Type B pancreatic cell (in vitro differentiated cells): ENCODE measurements around the gene EDEM2. TPM values are rescaled to one million over a fixed set of nuclear protein-coding genes. Genes with fewer than 3 reads are reported as not detected.
A peak's percentile ranks its signal among the peaks of the same experiment; 100 is the strongest.

ENCODE experiments used
- DNase-seq: peaks from one replicate; pipeline ENCODE4 v3.0.0; 2021; ENCODE audit warnings: mixed read lengths; ENCODE audit not compliant: unreplicated experiment; ENCODE audit errors: extremely low spot score
- H3K27ac Mint-ChIP-seq: 2 replicates; pipeline ENCODE4 v1.8.0; 2021; ENCODE audit warnings: mild to moderate bottlenecking, mixed read lengths
- H3K27me3 Mint-ChIP-seq: 2 replicates; pipeline ENCODE4 v1.8.0; 2021; ENCODE audit warnings: mixed read lengths
- H3K36me3 Mint-ChIP-seq: 2 replicates; pipeline ENCODE4 v1.8.0; 2021; ENCODE audit warnings: mixed read lengths
- H3K4me1 Mint-ChIP-seq: one replicate; pipeline ENCODE4 v1.8.0; 2021; ENCODE audit warnings: mixed read lengths; ENCODE audit not compliant: unreplicated experiment
- H3K4me3 Mint-ChIP-seq: 2 replicates; pipeline ENCODE4 v1.8.0; 2021; ENCODE audit warnings: mild to moderate bottlenecking, mixed read lengths
- H3K9me3 Mint-ChIP-seq: 2 replicates; pipeline ENCODE4 v1.8.0; 2021; ENCODE audit warnings: mixed read lengths
- CTCF ChIP-seq: fragments of 200-600 bp; sonication (generic); conservative IDR thresholded peaks from 2 replicates; pipeline ENCODE4 v1.5.0; 2021; ENCODE audit warnings: antibody characterized with exemption, mild to moderate bottlenecking
- total RNA-seq: library from RNA; stranded (reverse); gene quantifications from 2 replicates; pipeline ENCODE4 v1.2.1, GENCODE V29; 2021; ENCODE audit warnings: low replicate concordance

Gene EDEM2
- total RNA-seq, 1 donor from 2014 or later: 27.3 TPM

DNA sequence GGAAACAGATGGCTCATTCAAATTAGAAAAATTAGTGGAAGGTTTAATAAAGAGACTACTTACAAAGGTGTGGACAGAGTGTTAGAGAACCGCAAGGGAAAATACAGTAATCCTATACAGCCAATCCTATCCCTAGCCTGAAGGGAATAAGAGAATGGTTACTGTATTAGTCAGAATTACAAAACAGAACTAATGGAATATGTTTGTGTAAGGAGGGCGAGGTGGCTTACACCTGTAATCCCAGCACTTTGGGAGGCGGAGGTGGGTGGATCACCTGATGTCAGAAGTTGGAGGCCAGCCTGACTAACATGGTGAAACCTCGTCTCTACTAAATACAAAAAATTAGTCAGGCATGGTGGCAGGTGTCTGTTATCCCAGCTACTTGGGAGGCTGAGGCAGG, 38.2 kb downstream of the EDEM2 start:
- Mint-ChIP-seq H3K4me1 (no peaks in the 10 kb centered on the region), H3K27me3 (no peaks in the 10 kb centered on the region), H3K9me3 (no peaks in the 10 kb centered on the region), H3K36me3 (no peaks in the 10 kb centered on the region), H3K27ac (no peak overlapping the region), H3K4me3 (no peak overlapping the region)
- no peak for DNase-seq
- TF ChIP-seq CTCF: no peak

- H3K4me1 Mint-ChIP-seq: no peaks in the 10 kb centered on the region
- no peak overlapping the region for H3K4me3 Mint-ChIP-seq
- TF ChIP-seq CTCF: no peak
- no peak for DNase-seq
- H3K36me3 Mint-ChIP-seq: no peaks in the 10 kb centered on the region
- H3K27me3 Mint-ChIP-seq: no peaks in the 10 kb centered on the region
- no peaks in the 10 kb centered on the region for H3K9me3 Mint-ChIP-seq
- no peak overlapping the region for H3K27ac Mint-ChIP-seq
Measured at GRCh38 chr20:35106827-35107380, 40.2 kb downstream of the EDEM2 start.

- Mint-ChIP-seq H3K4me1 (no peaks in the 10 kb centered on the region), H3K4me3 (no peak overlapping the region), H3K9me3 (no peaks in the 10 kb centered on the region)
Measured at GRCh38 chr20:35104685-35105295, 42.3 kb downstream of the EDEM2 start.

GRCh38 chr20:35101620-35102019, 45.5 kb downstream of the EDEM2 start:
- no peaks in the 10 kb centered on the region for H3K36me3 Mint-ChIP-seq
- no peak overlapping the region for H3K27ac Mint-ChIP-seq
- H3K9me3 Mint-ChIP-seq: no peaks in the 10 kb centered on the region
- DNase-seq: no peak
- H3K27me3 Mint-ChIP-seq: no peaks in the 10 kb centered on the region
- TF ChIP-seq CTCF: no peak
- H3K4me1 Mint-ChIP-seq: no peaks in the 10 kb centered on the region
- H3K4me3 Mint-ChIP-seq: no peak overlapping the region

More at GRCh38 chr20:35104685-35105295, 42.3 kb downstream of the EDEM2 start:
- Mint-ChIP-seq H3K27me3 (no peaks in the 10 kb centered on the region), H3K36me3 (no peaks in the 10 kb centered on the region), H3K27ac (no peak overlapping the region)
- no peak for TF ChIP-seq CTCF
- DNase-seq: no peak

DNA sequence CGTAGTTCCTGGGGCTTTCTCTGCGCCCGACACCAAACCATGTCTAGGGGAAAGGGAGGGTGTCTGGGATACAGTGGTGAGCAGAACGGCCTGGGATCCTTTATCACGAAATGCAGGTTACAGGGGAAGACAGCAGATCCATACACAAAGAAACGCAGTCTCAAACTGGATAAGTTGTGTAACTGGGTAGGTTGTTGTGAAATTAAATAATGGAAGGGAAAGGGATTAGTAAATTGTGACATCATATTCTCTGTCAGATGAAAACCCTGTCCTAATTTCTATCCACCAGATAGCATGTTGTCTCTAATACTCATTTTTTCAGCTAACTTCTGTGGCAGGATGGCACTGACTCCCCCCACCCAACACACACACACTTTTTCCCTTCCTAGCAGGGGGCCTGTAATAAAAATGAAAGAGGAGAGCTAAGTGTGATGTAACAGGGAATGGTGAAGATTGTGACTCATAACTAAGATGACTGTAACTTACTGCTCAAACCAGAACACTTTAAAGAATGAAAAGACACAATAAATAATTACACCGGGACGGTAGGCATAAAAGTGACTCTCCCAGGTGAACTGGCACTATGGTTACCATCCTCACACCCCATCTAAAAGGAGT, 53.8 kb downstream of the EDEM2 start:
- H3K9me3 Mint-ChIP-seq: no peaks in the 10 kb centered on the region
- DNase-seq: no peak

More for the DNA sequence above, 53.8 kb downstream of the EDEM2 start:
- Mint-ChIP-seq H3K27me3 (no peaks in the 10 kb centered on the region), H3K4me1 (peaks cover 24% of the 10 kb centered on the region), H3K4me3 (peak overlapping the region; percentile 93), H3K27ac (peak overlapping the region; percentile 93), H3K36me3 (peaks cover 12% of the 10 kb centered on the region)
- TF ChIP-seq CTCF: no peak
